ENCODE measurements around the gene NDUFB4. TPM values are rescaled to one million over a fixed set of nuclear protein-coding genes. Genes with fewer than 3 reads are reported as not detected.
"Not testable (repeated sequence)": the region's sequence is repeated elsewhere in the genome, so short reads cannot be mapped to it uniquely, and the experiment has no call there.

NDUFB4 gene
- total RNA-seq, 2 experiments from 2014 or later: 117 to 124 TPM

DNA sequence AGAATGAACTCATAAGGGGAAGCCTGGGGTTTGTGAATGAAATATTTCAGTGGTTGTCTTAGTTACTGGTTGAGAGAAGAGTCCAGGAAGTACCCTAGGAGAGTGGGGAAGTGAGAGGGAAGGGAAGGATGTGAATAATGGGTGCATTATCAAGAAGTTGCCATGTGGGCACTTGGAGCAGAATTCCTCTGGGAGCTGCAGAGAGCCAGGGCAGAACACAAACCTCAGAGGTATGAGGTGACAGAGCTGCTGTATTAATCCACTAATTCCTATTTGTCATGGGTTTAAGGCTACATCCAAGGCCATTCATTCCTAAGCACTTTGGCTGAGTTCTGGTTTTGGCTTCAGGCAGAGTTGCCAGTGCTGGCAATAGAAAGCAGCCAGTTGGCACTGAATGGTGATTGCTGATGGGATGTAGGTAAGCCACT is 29.0 kb downstream of the NDUFB4 start:
- H3K36me3 Mint-ChIP-seq: peaks cover 3% of the 10 kb centered on the region

DNA sequence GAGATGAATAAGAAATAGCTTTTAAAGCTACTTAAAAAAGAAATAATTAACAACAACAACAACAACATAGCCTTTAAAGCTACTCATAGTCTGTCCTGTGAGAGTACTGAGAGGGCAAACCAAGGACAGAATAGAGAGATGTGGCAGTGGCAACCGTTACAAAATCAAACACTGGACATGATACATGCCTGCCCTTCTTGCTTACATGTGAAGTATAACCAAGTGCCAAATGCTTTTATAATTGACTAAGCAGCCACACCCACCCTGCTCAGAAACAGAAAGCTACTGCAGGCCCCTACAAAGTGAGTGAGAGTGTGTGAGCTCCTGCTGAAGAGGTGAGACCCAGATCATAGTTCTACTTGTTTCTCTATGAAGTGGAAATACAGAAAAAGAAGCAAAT is 38.4 kb downstream of the NDUFB4 start:
- no peaks in the 10 kb centered on the region for H3K4me1 Mint-ChIP-seq
- H3K27me3 Mint-ChIP-seq: no peaks in the 10 kb centered on the region
- H3K9me3 Mint-ChIP-seq (ENCODE audit: low read depth): peaks cover 4% of the 10 kb centered on the region
- CTCF ChIA-PET: no interaction called here
- no peak overlapping the region for H3K27ac Mint-ChIP-seq
- no peaks in the 10 kb centered on the region for H3K36me3 Mint-ChIP-seq
- no peak overlapping the region for H3K4me3 Mint-ChIP-seq
- no peak for DNase-seq
- no peak for ATAC-seq

More for the DNA sequence above, 29.0 kb downstream of the NDUFB4 start:
- Mint-ChIP-seq H3K27ac (no peak overlapping the region), H3K9me3 (ENCODE audit: low read depth) (peaks cover 10% of the 10 kb centered on the region), H3K4me3 (no peak overlapping the region), H3K4me1 (no peaks in the 10 kb centered on the region), H3K27me3 (no peaks in the 10 kb centered on the region)
- ATAC-seq (no peak), DNase-seq (no peak)
- CTCF ChIA-PET: no interaction called here

DNA sequence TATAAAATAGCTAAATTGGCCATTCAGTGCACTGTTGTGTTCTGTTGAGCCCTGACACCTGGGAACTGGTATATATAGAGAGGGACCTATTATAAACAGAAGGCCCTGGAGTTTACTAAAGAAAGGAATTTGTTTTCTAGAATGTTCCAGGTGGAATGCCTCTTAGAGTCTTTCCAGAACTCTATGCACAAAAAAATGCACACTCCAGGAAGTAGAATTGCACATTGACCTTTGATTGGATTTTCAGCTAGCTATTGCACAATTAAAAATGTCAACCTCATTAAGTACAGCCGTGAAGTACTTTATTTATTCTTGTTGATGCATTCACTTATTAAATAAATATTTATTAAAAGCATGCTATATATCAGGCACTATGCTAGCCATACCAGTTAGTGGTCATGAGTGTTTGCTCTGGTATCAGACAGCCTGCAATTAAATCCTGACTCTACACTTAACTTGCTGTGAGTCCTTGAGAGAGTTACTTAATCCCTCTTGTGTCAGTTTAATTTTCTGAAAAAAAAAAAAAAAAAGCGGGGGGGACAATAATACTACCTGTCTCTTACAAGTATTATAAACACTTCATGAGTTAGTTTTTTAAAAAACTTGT is 40.8 kb downstream of the NDUFB4 start:
- H3K9me3 Mint-ChIP-seq (ENCODE audit: low read depth): no peaks in the 10 kb centered on the region
- H3K36me3 Mint-ChIP-seq: no peaks in the 10 kb centered on the region
- CTCF ChIA-PET: interaction anchor here (0.5 kb wide), 1 partner anchor 37 kb away, joined by 3 read pairs; no protein-coding TSS in a partner anchor
- ATAC-seq (no peak), DNase-seq (no peak)
- H3K4me1 Mint-ChIP-seq: peaks cover 1% of the 10 kb centered on the region
- H3K4me3 Mint-ChIP-seq: no peak overlapping the region
- no peak overlapping the region for H3K27ac Mint-ChIP-seq
- no peaks in the 10 kb centered on the region for H3K27me3 Mint-ChIP-seq

DNA sequence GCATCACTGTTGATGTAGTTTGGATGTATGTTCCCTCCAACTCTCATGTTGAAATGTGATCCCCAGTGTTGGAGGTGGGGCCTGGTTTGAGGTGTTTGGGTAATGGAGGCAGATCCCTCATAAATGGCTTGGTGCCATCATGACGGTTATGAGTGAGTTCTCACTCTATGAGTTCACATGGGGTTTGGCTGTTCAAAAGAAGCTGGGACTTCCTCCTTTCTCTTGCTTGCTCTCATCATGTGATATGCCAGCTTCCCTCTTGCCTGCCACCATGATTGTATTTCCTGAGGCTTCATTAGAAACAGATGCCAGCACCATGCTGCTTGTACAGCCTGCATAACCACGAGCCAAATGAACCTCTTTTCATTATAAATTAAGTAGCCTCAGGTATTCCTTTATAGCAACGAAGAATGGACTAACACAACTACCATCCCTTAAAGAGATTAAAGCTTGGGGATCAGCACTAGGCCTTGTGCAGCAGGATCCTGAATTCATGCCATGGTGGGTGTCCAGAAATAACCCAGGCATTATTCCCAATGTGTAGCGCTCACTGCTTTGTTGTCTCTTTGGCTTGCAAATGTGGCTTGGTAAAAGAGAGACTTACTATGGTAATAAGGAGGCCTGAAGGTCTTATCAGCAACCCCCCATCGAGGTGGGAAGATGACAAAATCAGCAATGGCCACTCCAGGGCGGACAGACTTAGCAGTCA is 41.9 kb downstream of the NDUFB4 start:
- CTCF ChIA-PET: no interaction called here
- no peaks in the 10 kb centered on the region for H3K27me3 Mint-ChIP-seq
- no peak overlapping the region for H3K27ac Mint-ChIP-seq
- no peak for DNase-seq
- peaks cover 6% of the 10 kb centered on the region for H3K4me1 Mint-ChIP-seq
- no peak for ATAC-seq
- no peak overlapping the region for H3K4me3 Mint-ChIP-seq
- no peaks in the 10 kb centered on the region for H3K36me3 Mint-ChIP-seq
- no peaks in the 10 kb centered on the region for H3K9me3 Mint-ChIP-seq (ENCODE audit: low read depth)

DNA sequence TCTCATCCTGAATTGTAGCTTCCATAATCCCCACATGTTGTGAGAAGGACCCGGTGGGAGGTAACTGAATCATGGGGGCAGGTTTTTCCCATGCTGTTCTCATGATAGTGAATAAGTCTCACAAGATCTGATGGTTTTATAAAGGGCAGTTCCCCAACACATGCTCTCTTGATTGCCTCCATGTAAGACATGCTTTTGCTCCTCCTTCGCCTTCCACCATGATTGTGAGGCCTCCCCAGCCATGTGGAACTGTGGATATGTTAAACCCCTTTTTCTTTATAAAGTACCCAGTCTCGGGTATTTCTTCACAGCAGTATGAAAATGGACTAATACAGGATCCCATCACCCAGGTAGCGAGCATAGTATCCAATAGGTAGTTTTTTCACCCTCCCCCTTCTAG is 42.7 kb downstream of the NDUFB4 start:
- H3K4me3 Mint-ChIP-seq; H3K36me3 Mint-ChIP-seq; H3K9me3 Mint-ChIP-seq (ENCODE audit: low read depth); DNase-seq; H3K27ac Mint-ChIP-seq; ATAC-seq; CTCF ChIA-PET; H3K4me1 Mint-ChIP-seq; H3K27me3 Mint-ChIP-seq: not testable (repeated sequence)

DNA sequence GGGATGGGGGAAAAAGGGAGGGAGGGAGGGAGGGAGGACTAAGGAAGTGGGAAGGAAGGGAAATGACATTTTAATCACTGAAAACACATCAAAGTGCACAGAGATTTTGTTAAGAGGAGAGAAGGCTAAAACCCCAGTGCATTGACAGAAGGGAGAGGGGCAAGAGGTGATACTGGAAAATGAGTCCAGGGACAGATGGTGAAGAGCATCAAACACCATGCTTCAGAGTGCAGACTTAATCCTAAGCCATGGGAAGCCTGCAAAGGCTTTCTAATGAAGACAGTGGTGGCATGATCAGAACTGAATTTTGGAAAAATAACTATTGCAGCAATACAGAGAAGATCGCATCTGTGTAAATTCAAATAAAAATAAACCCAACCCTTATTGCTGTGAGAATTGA is 44.1 kb downstream of the NDUFB4 start:
- Mint-ChIP-seq H3K9me3 (ENCODE audit: low read depth) (no peaks in the 10 kb centered on the region), H3K27ac (no peak overlapping the region), H3K4me1 (peaks cover 6% of the 10 kb centered on the region), H3K27me3 (peaks cover 2% of the 10 kb centered on the region), H3K4me3 (no peak overlapping the region), H3K36me3 (no peaks in the 10 kb centered on the region)
- no peak for ATAC-seq
- no peak for DNase-seq
- CTCF ChIA-PET: no interaction called here

DNA sequence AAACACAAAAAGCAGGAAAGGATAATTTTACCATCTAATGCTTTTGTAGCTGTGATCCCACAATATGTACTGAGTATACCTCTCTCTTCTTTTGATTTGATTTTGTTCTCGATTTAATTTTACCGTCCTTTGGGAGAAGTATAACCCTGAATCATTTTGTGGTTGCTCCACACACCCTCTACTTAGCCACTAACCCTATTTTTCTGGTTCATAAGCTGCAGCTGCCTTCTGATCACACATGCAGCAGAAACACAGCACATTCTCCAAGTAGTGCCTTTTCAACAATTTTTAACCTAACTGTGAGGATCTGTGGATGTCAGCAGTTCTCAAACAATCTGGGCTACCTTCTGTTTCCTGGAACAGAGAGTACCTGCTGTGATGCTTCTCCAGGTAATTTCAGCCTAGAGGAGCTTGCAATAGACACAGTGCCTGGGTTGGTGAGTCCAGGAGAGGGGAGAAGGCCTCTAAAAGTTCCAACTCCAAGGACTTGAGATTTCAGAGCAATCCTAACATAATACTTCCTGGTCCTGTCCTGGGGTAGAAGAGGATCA is 45.6 kb downstream of the NDUFB4 start:
- Mint-ChIP-seq H3K27me3 (peaks cover 2% of the 10 kb centered on the region), H3K4me3 (no peak overlapping the region), H3K36me3 (no peaks in the 10 kb centered on the region), H3K27ac (no peak overlapping the region), H3K9me3 (ENCODE audit: low read depth) (no peaks in the 10 kb centered on the region), H3K4me1 (peaks cover 6% of the 10 kb centered on the region)
- CTCF ChIA-PET: no interaction called here
- ATAC-seq (no peak), DNase-seq (no peak)

DNA sequence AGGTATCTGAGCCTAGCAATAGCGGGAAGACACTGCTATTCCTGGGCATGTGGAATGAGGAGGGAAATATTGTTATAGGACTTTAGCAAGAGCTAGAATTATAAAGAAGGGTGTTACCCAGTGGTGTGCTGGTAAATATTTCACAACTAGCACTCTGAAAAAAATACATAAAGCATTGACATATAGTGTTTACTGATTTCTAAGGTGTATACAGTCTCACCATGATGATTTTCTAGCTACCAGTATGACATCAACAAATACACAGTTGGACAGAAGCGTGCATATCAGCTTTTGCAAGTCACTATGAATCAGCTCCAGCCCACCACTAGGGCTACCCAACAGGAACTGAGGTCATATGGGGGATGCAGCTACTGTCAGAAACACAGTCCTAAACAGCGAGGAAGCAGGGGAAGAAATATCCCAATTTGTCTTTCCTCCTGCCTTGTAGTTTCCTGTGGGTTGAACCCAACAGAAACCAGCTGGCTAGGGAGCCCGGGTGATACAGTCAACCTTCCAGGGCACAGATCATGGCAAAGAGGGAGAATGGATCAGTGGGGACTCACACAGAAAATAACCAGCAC is 46.3 kb downstream of the NDUFB4 start:
- no peaks in the 10 kb centered on the region for H3K9me3 Mint-ChIP-seq (ENCODE audit: low read depth)
- CTCF ChIA-PET: no interaction called here

DNA sequence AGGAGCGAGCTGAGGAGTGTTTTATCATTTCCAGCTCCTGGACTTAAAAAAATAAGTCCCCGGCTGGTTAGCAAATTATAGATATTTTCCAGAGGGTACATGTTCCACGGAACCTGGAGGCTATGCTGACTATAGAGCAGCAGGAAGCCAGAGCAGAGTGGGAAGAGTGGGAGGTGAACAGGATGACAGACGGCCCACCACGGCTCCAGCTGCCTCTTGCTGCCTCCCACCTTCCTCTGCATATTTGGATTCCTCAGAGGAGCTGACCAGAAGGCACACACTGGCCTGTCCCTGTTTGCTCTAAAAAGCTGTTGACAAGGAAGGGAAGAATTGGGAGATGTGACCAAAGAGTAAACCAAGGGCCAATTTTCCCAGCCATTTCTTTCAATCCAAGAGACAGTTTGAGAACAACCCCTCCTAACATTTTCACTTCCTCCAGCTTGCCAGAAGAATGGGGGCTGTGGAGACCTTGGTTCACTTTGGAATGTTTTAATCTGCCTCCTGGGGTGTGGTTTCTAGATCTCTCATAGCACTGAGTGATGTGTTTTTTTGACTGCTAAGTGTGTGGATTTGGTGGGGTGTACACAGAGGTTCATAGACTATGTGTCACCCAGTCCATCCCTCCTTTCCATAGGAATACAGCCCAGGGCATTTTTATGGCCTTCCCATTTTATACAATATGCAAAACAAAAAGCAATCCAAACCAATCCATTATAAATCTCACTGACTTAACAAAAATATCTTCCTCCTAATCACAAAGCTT is 49.1 kb downstream of the NDUFB4 start:
- H3K36me3 Mint-ChIP-seq: no peaks in the 10 kb centered on the region
- CTCF ChIA-PET: no interaction called here
- peaks cover 2% of the 10 kb centered on the region for H3K27me3 Mint-ChIP-seq
- no peak for ATAC-seq
- DNase-seq: no peak
- H3K4me1 Mint-ChIP-seq: peaks cover 5% of the 10 kb centered on the region
- H3K9me3 Mint-ChIP-seq (ENCODE audit: low read depth): no peaks in the 10 kb centered on the region
- H3K4me3 Mint-ChIP-seq: no peak overlapping the region
- H3K27ac Mint-ChIP-seq: no peak overlapping the region

More for the DNA sequence above, 46.3 kb downstream of the NDUFB4 start:
- Mint-ChIP-seq H3K36me3 (no peaks in the 10 kb centered on the region), H3K4me1 (peaks cover 6% of the 10 kb centered on the region), H3K4me3 (no peak overlapping the region), H3K27me3 (peaks cover 2% of the 10 kb centered on the region), H3K27ac (no peak overlapping the region)
- peak; percentile 47 for DNase-seq
- no peak for ATAC-seq

DNA sequence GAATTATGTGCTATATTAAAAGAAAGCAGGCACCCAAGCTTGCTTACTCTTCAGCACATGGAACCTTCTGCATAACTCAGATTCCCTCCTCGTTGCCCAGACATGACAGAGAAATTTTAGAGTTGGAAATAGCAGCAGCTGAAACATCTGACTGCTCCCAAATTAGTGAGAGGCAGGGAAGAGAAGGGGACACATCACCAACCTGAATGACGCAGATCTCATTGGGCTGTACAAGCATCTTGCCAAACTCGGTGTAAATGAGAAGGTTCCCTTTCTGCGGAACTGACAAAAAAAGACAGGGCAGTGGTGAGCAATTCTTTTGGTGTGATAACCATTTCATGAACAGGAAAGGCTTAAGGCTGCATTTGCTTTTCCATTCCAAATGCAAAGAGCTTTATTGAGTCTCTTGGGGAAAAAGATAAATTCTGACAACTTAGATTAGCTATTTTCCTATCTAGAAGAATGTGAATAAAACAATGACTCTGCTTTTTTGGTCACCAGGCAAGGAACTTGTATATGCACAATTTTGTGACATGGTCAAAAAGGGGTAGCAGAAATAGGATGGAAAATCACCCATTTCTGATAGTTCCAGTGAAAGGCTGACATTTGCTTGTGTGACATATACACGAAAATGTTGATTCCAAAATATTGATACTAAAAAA is 50.8 kb downstream of the NDUFB4 start:
- H3K9me3 Mint-ChIP-seq (ENCODE audit: low read depth): no peaks in the 10 kb centered on the region
- H3K4me3 Mint-ChIP-seq: no peak overlapping the region
- peaks cover 5% of the 10 kb centered on the region for H3K4me1 Mint-ChIP-seq
- CTCF ChIA-PET: no interaction called here
- DNase-seq (no peak), ATAC-seq (no peak)
- no peaks in the 10 kb centered on the region for H3K36me3 Mint-ChIP-seq
- H3K27ac Mint-ChIP-seq: no peak overlapping the region
- peaks cover 2% of the 10 kb centered on the region for H3K27me3 Mint-ChIP-seq

DNA sequence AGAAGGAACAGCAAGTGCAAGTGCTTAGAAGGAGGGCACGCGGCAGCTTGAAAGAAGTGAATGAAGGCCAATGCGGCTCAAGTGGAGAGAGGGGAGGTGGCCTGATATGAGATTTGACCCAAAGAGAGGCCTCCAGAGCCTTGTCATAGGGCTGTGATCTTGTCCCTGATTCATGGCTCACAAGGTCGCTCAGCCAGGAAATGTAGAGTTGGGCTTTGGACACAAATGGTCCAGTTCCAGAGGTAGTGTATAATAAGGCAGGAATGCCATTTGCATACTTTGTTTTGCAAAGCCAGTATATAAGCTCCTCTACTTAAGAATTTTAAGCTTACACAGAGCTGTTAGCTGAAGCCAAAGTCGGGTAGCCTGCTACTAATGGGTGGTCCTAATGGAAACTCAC is 52.2 kb downstream of the NDUFB4 start:
- Mint-ChIP-seq H3K4me1 (no peaks in the 10 kb centered on the region), H3K9me3 (ENCODE audit: low read depth) (no peaks in the 10 kb centered on the region), H3K27me3 (peaks cover 2% of the 10 kb centered on the region), H3K36me3 (no peaks in the 10 kb centered on the region), H3K27ac (no peak overlapping the region), H3K4me3 (no peak overlapping the region)
- DNase-seq (no peak), ATAC-seq (no peak)
- CTCF ChIA-PET: no interaction called here

DNA sequence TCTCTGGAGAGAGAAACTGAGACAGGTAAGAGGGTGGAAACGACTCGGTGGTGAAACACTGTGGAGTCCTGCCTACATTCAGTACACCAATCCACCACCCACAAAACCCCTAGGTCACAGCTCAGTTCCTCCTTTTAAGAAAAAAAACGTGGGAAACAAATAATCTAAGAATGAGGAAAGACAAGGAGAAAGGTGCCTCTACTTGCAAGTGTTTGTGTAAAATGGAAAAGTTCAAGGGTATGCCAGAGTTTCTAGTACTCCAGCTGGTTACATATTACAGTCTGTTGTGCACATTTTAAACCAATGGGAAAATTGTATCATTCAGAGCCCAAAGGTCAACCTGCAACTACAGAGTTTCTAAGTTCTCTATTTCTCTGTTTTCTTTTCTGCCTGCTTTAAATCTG is 53.7 kb downstream of the NDUFB4 start:
- no peaks in the 10 kb centered on the region for H3K36me3 Mint-ChIP-seq
- no peaks in the 10 kb centered on the region for H3K27me3 Mint-ChIP-seq
- H3K27ac Mint-ChIP-seq: no peak overlapping the region
- ATAC-seq (no peak), DNase-seq (no peak)
- H3K4me1 Mint-ChIP-seq: no peaks in the 10 kb centered on the region
- CTCF ChIA-PET: no interaction called here
- no peak overlapping the region for H3K4me3 Mint-ChIP-seq
- no peaks in the 10 kb centered on the region for H3K9me3 Mint-ChIP-seq (ENCODE audit: low read depth)

DNA sequence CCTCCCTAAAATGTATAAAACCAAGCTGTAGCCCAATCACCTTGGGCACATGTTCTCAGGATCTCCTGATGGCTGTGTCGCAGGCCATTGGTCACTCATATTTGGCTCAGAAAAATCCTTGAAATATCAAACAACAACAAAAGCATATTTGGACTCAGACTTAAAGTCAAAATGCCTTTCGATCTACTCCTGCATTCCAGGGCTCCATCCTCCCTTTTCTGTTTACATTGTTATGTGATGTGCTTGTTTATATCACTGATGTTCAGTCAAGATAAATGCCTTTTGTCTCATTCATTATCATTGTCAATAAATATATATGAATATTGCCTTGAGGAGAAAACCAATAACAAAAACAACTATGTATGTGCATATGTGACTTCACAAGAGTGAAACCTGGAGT is 54.2 kb downstream of the NDUFB4 start:
- Mint-ChIP-seq H3K27me3 (no peaks in the 10 kb centered on the region), H3K27ac (no peak overlapping the region), H3K4me1 (no peaks in the 10 kb centered on the region), H3K4me3 (no peak overlapping the region), H3K36me3 (no peaks in the 10 kb centered on the region), H3K9me3 (ENCODE audit: low read depth) (no peaks in the 10 kb centered on the region)
- ATAC-seq (no peak), DNase-seq (no peak)
- CTCF ChIA-PET: no interaction called here
